Measurements from ENCODE around the gene IL22RA1.

IL22RA1 gene

GRCh38 chr1:24142546-24143534 lies at the start of gene IL22RA1:
Gene IL22RA1 (minus strand): TSS chr1:24143140. CDS start chr1:24143082, 58 bp downstream.
- peak; percentile 12 for DNase-seq
- H3K36me3 ChIP-seq (replicated peaks), result no peaks in the 10 kb centered on the region
- in situ Hi-C loops (cut with HindIII; ENCODE audit: low pct_ligation_motif_present, low sequenced_read_pairs), result no loop called here
- TF ChIP-seq CTCF (IDR thresholded peaks at IDR 0.05; ENCODE audit: low read depth, low read length, missing control alignments), result no peak
- peaks cover 8% of the 10 kb centered on the region for H3K27me3 ChIP-seq (replicated peaks)
- H3K27ac ChIP-seq, result no peak within 1 kb of the TSS
- no peak within 1 kb of the TSS for H3K4me3 ChIP-seq (ENCODE audit: low read depth, low read length)

- Histone ChIP-seq H3K27ac (no peak overlapping the region), H3K27me3 (replicated peaks) (peaks cover 6% of the 10 kb centered on the region), H3K4me3 (ENCODE audit: low read depth, low read length) (no peak overlapping the region), H3K36me3 (replicated peaks) (no peaks in the 10 kb centered on the region)
- DNase-seq, result peak; percentile 47
- in situ Hi-C loops (cut with HindIII; ENCODE audit: low pct_ligation_motif_present, low sequenced_read_pairs), result loop anchor here (10.0 kb wide), 1 partner anchor 203 kb away; no protein-coding TSS in a partner anchor
- no peak for TF ChIP-seq CTCF (IDR thresholded peaks at IDR 0.05; ENCODE audit: low read depth, low read length, missing control alignments)
Measured at GRCh38 chr1:24191860-24192259, 48.9 kb upstream of the IL22RA1 start.

GRCh38 chr1:24190983-24191461 lies 48.1 kb upstream of the IL22RA1 start:
- Histone ChIP-seq H3K36me3 (replicated peaks) (no peaks in the 10 kb centered on the region), H3K4me3 (ENCODE audit: low read depth, low read length) (no peak overlapping the region), H3K27ac (no peak overlapping the region), H3K27me3 (replicated peaks) (peaks cover 11% of the 10 kb centered on the region)
- in situ Hi-C loops (cut with HindIII; ENCODE audit: low pct_ligation_motif_present, low sequenced_read_pairs), result loop anchor here (10.0 kb wide), 1 partner anchor 204 kb away; no protein-coding TSS in a partner anchor
- TF ChIP-seq CTCF (IDR thresholded peaks at IDR 0.05; ENCODE audit: low read depth, low read length, missing control alignments), result no peak
- no peak for DNase-seq

DNA sequence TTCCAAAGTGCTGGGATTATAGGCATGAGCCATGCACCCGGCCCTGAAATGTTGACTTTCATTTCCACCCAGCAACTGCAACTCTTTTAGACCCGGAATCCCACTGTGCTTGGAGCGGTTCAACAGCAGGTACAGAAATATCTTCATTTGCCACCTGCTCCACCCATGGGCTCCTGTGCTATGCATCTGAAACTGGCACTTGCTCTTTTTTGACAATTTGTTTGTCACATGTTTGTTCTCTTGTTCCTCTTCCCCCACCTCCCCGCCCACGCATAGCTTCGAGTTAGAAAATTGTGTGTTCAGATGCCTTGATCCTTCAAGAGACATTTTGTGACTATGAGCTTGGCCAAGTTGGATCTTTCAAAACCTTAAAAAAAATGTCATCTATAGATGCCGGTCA lies 46.6 kb upstream of the IL22RA1 start:
- H3K36me3 ChIP-seq (replicated peaks), result no peaks in the 10 kb centered on the region
- no peak for DNase-seq
- H3K27me3 ChIP-seq (replicated peaks), result peaks cover 11% of the 10 kb centered on the region
- no peak for TF ChIP-seq CTCF (IDR thresholded peaks at IDR 0.05; ENCODE audit: low read depth, low read length, missing control alignments)
- in situ Hi-C loops (cut with HindIII; ENCODE audit: low pct_ligation_motif_present, low sequenced_read_pairs), result no loop called here
- no peak overlapping the region for H3K4me3 ChIP-seq (ENCODE audit: low read depth, low read length)
- no peak overlapping the region for H3K27ac ChIP-seq

DNA sequence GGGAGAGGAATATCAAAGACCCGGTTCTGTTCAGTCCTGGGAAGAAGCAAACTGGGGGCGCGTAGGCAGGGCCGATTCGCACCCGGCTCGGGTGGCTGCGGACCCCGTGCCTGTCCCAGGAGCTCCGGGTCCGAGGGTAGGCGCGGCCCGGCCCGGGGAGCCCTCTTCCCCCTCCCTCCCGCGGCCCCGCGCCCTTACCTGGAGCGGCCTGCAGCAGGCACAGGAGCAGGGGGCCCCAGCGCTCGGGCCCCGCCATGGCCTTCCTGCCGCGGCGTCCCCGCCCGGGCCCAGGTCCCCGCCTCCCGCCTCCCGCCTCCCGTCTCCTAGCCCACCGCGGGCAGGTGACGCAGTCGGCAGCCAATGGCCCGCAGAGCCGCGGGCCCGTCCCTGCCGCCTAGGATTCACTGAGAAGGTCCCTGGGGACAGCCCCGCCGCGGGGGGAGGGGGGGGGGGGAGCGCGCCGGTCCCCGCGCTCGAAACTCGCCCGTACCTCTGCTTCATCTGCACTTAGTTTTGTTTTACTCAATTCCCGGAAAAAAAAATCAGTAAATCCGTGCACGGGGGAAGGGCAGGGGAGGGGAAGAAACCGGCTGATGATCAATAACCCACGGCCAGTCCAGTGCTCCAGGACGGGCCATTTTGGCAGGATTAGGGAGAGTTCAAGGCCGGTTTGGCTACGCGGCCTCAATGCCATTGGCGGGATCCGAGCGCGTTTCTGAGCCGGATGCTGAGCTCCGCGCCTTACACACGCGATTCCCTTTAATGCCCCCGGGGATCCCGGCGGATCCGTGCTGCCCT lies 44.3 kb upstream of the IL22RA1 start, which contains the start of gene IFNLR1:
IFNLR1 (minus strand) TSS at position 297 of the 798 bp plus-strand sequence; CDS start at position 256, 41 bp downstream.
- in situ Hi-C loops (cut with HindIII; ENCODE audit: low pct_ligation_motif_present, low sequenced_read_pairs), result no loop called here
- H3K27ac ChIP-seq, result no peak within 1 kb of the TSS
- H3K36me3 ChIP-seq (replicated peaks), result no peaks in the 10 kb centered on the region
- no peak for TF ChIP-seq CTCF (IDR thresholded peaks at IDR 0.05; ENCODE audit: low read depth, low read length, missing control alignments)
- peak within 1 kb of the TSS; percentile 49 for H3K4me3 ChIP-seq (ENCODE audit: low read depth, low read length)
- H3K27me3 ChIP-seq (replicated peaks), result peaks cover 11% of the 10 kb centered on the region
- no peak for DNase-seq

All from brain microvascular endothelial cell (primary cell).